H1 (cell line): ENCODE data around the gene EHD4. TPM values are rescaled to one million over a fixed set of nuclear protein-coding genes. Genes with fewer than 3 reads are reported as not detected.
A peak's percentile ranks its signal among the peaks of the same experiment; 100 is the strongest.

ENCODE experiments used
- CTCF ChIA-PET: fragments of 300-600 bp; sonication (Branson Sonifier 250); formaldehyde crosslinking; loops from one replicate; lab custom pipeline; 2021; ENCODE audit not compliant: partially characterized antibody; lab: Charles Lee
- POLR2A ChIA-PET: fragments of 300-600 bp; sonication (Branson Sonifier 250); formaldehyde crosslinking; loops from one replicate; lab custom pipeline; 2021; ENCODE audit warnings: inconsistent platforms; ENCODE audit not compliant: partially characterized antibody; lab: Charles Lee
- DNase-seq, 2 experiments: peaks; one replicate each; pipeline versions ENCODE4 v3.0.0 to v3.0.0-alpha.2; 2010 to 2022; ENCODE audit warnings: low spot score in 2 of 2, low read depth in 1 of 2, mixed read lengths in 1 of 2
- FAIRE-seq: peaks from 2 replicates; lab custom pipeline; 2011; peaks lifted over from hg19 to GRCh38; lab: Jason Lieb, UNC
- H2AFZ ChIP-seq: 2 replicates; pipeline ENCODE4 v1.8.1; 2012; ENCODE audit warnings: low read length, inconsistent platforms
- H2AK5ac ChIP-seq: 2 replicates; pipeline ENCODE4 v1.6.1; 2013; ENCODE audit warnings: low read depth, low read length
- H2BK120ac ChIP-seq: replicated peaks from 2 replicates; pipeline ENCODE3; 2013; ENCODE audit warnings: low read depth, low read length, inconsistent platforms
- H2BK12ac ChIP-seq: 2 replicates; pipeline ENCODE4 v1.6.1; 2013; ENCODE audit warnings: low read depth, low read length
- H2BK15ac ChIP-seq: 2 replicates; pipeline ENCODE4 v1.6.1; 2013; ENCODE audit warnings: low read length
- H2BK20ac ChIP-seq: 2 replicates; pipeline ENCODE4 v1.6.1; 2013; ENCODE audit warnings: low read length
- H2BK5ac ChIP-seq: 2 replicates; pipeline ENCODE4 v1.6.1; 2013; ENCODE audit warnings: low read depth, low read length
- H3K14ac ChIP-seq: 2 replicates; pipeline ENCODE4 v1.6.1; 2013; ENCODE audit warnings: inconsistent platforms; ENCODE audit not compliant: insufficient read length
- H3K18ac ChIP-seq: 2 replicates; pipeline ENCODE4 v1.6.1; 2013; ENCODE audit warnings: low read length; ENCODE audit errors: extremely low read depth
- H3K23ac ChIP-seq: 2 replicates; pipeline ENCODE4 v1.6.1; 2013; ENCODE audit warnings: inconsistent platforms; ENCODE audit not compliant: insufficient read length
- H3K23me2 ChIP-seq: 2 replicates; pipeline ENCODE4 v1.6.1; 2013; ENCODE audit warnings: low read depth, low read length
- H3K27ac ChIP-seq: 2 replicates; pipeline ENCODE4 v1.6.1; 2011; ENCODE audit warnings: low read depth, low read length, inconsistent platforms
- H3K27me3 ChIP-seq, 4 experiments: replicated peaks in 1 of 4; 1 replicate in 1 of 4; 2 replicates in 3 of 4; pipeline versions ENCODE4 v1.6.1 to v1.8.1; 2011 to 2013; ENCODE audit warnings: low read length in 3 of 4, mild to moderate bottlenecking in 3 of 4, inconsistent platforms in 2 of 4, mixed read lengths in 2 of 4, moderate library complexity in 1 of 4; ENCODE audit not compliant: control insufficient read depth in 3 of 4, insufficient read depth in 3 of 4; ENCODE audit errors: extremely low read depth in 1 of 4
- H3K36me3 ChIP-seq, 4 experiments: 2 replicates each; pipeline versions ENCODE4 v1.6.1 to v1.8.1; 2011 to 2013; ENCODE audit warnings: mild to moderate bottlenecking in 4 of 4, low read length in 3 of 4, moderate library complexity in 2 of 4, control low read depth in 1 of 4, inconsistent platforms in 1 of 4; ENCODE audit not compliant: insufficient read depth in 4 of 4, control insufficient read depth in 2 of 4
- H3K4ac ChIP-seq: replicated peaks from 2 replicates; pipeline ENCODE3; 2013; ENCODE audit warnings: low read length, low read depth, mixed read lengths, inconsistent platforms; ENCODE audit not compliant: insufficient read length
- H3K4me1 ChIP-seq, 4 experiments: replicated peaks in 1 of 4; 1 replicate in 1 of 4; 2 replicates in 3 of 4; pipeline versions ENCODE4 v1.6.1 to v1.8.1; 2011 to 2013; ENCODE audit warnings: low read length in 3 of 4, inconsistent platforms in 2 of 4, mixed read lengths in 1 of 4; ENCODE audit not compliant: insufficient read depth in 4 of 4, control insufficient read depth in 3 of 4
- H3K4me2 ChIP-seq, 2 experiments: 2 replicates each; pipeline versions ENCODE4 v1.6.1 to v1.8.1; 2011 to 2013; ENCODE audit warnings: low read depth in 2 of 2, low read length in 2 of 2, control low read depth in 1 of 2, inconsistent platforms in 1 of 2, mild to moderate bottlenecking in 1 of 2; ENCODE audit not compliant: insufficient read depth in 1 of 2
- H3K4me3 ChIP-seq, 4 experiments: fragments of 200-600, 300-600 bp in 1 of 4; sonication (generic), shearing (Covaris generic), sonication (Bioruptor Twin) in 1 of 4; 2 replicates each; pipeline versions ENCODE4 v1.5.1 to v1.8.1; 2011 to 2016; ENCODE audit warnings: low read length in 4 of 4, low read depth in 3 of 4, control low read depth in 2 of 4, inconsistent platforms in 2 of 4, mild to moderate bottlenecking in 2 of 4, mixed read lengths in 1 of 4, moderate library complexity in 1 of 4; ENCODE audit not compliant: insufficient read depth in 2 of 4; ENCODE audit errors: extremely low read depth in 1 of 4
- H3K56ac ChIP-seq: replicated peaks from 2 replicates; pipeline ENCODE3; 2013; ENCODE audit warnings: low read depth, mild to moderate bottlenecking, mixed read lengths, low read length, inconsistent platforms; ENCODE audit not compliant: insufficient read length
- H3K79me1 ChIP-seq: 2 replicates; pipeline ENCODE4 v1.6.1; 2013; ENCODE audit warnings: low read depth, low read length, control low read depth
- H3K79me2 ChIP-seq, 2 experiments: 2 replicates each; pipeline versions ENCODE4 v1.6.1 to v1.8.1; 2012 to 2013; ENCODE audit warnings: low read length in 2 of 2, mild to moderate bottlenecking in 2 of 2, inconsistent platforms in 1 of 2; ENCODE audit not compliant: insufficient read depth in 2 of 2, control insufficient read depth in 1 of 2
- H3K9ac ChIP-seq, 4 experiments: replicated peaks in 1 of 4; 1 replicate in 1 of 4; 2 replicates in 3 of 4; pipeline versions ENCODE4 v1.6.1 to v1.8.1; 2011 to 2013; ENCODE audit warnings: low read depth in 3 of 4, low read length in 3 of 4, control low read depth in 2 of 4, mild to moderate bottlenecking in 2 of 4, moderate library complexity in 2 of 4, inconsistent platforms in 1 of 4; ENCODE audit errors: extremely low read depth in 1 of 4
- H3K9me3 ChIP-seq, 2 experiments: 2 replicates each; pipeline versions ENCODE4 v1.6.1 to v1.8.1; 2012 to 2013; ENCODE audit warnings: mild to moderate bottlenecking in 2 of 2, moderate library complexity in 2 of 2, control low read depth in 1 of 2, inconsistent platforms in 1 of 2, low read depth in 1 of 2, low read length in 1 of 2, mixed read lengths in 1 of 2; ENCODE audit not compliant: insufficient read depth in 2 of 2
- H4K20me1 ChIP-seq, 2 experiments: replicated peaks in 1 of 2; 2 replicates each; pipeline versions ENCODE3 to v1.8.1; 2011 to 2013; ENCODE audit warnings: inconsistent platforms in 2 of 2, low read length in 2 of 2, mild to moderate bottlenecking in 1 of 2; ENCODE audit not compliant: insufficient read depth in 2 of 2, control insufficient read depth in 1 of 2
- H4K5ac ChIP-seq: 2 replicates; pipeline ENCODE4 v1.6.1; 2013; ENCODE audit warnings: low read length, low read depth, mixed read lengths, inconsistent platforms; ENCODE audit not compliant: insufficient read length
- H4K8ac ChIP-seq: 2 replicates; pipeline ENCODE4 v1.8.0; 2013; ENCODE audit warnings: mild to moderate bottlenecking, moderate library complexity, low read length, inconsistent platforms; ENCODE audit not compliant: insufficient read depth; ENCODE audit errors: extremely low read depth
- H4K91ac ChIP-seq: replicated peaks from 2 replicates; pipeline ENCODE3; 2013; ENCODE audit warnings: low read length, mixed read lengths, inconsistent platforms; ENCODE audit not compliant: insufficient read length
- BRCA1 ChIP-seq: IDR thresholded peaks from 2 replicates; pipeline ENCODE4 v1.6.1; 2012; ENCODE audit warnings: low read depth, low read length, improper control_type of control experiment
- CEBPB ChIP-seq: IDR thresholded peaks from 2 replicates; pipeline ENCODE4 v1.6.1; 2012; ENCODE audit warnings: low read depth, low read length
- CREB1 ChIP-seq: IDR thresholded peaks from 2 replicates; pipeline ENCODE4 v1.6.1; 2012; ENCODE audit warnings: inconsistent platforms
- EGR1 ChIP-seq: IDR thresholded peaks from 2 replicates; pipeline ENCODE4 v1.6.1; 2011; ENCODE audit warnings: low read depth, low read length, borderline replicate concordance
- EP300 ChIP-seq, 2 experiments: IDR thresholded peaks; 1 replicate in 1 of 2; 2 replicates in 1 of 2; pipeline ENCODE4 v1.6.1; 2011 to 2012; ENCODE audit warnings: low read depth in 2 of 2, low read length in 2 of 2, mild to moderate bottlenecking in 2 of 2, borderline replicate concordance in 1 of 2, inconsistent platforms in 1 of 2, moderate library complexity in 1 of 2
- HDAC2 ChIP-seq, 2 experiments: fragments of 300-600 bp in 1 of 2; sonication (generic) in 1 of 2; IDR thresholded peaks; 2 replicates each; pipeline ENCODE4 v1.6.1; 2011 to 2012; ENCODE audit warnings: low read depth in 2 of 2, low read length in 2 of 2, mild to moderate bottlenecking in 2 of 2, moderate library complexity in 2 of 2, borderline replicate concordance in 1 of 2, inconsistent platforms in 1 of 2
- HDAC6 ChIP-seq: IDR thresholded peaks from one replicate; pipeline ENCODE4 v1.7.1; 2012; ENCODE audit warnings: low read depth, mild to moderate bottlenecking, inconsistent platforms, low read length, moderate library complexity
- KDM1A ChIP-seq: fragments of 200-600, 300-600 bp; sonication (generic); IDR thresholded peaks from 2 replicates; pipeline ENCODE4 v1.7.1; 2016; ENCODE audit warnings: mild to moderate bottlenecking, low read length, borderline replicate concordance
- POLR2AphosphoS5 ChIP-seq: IDR thresholded peaks from 2 replicates; pipeline ENCODE4 v1.6.1; 2011; ENCODE audit warnings: low read depth, low read length
- SIRT6 ChIP-seq: IDR thresholded peaks from one replicate; pipeline ENCODE4 v1.7.1; 2012; ENCODE audit warnings: low read length, inconsistent platforms
- SRF ChIP-seq: IDR thresholded peaks from 2 replicates; pipeline ENCODE4 v1.6.1; 2011; ENCODE audit warnings: mild to moderate bottlenecking, low read depth, low read length, moderate library complexity
- TAF7 ChIP-seq: optimal IDR thresholded peaks from 2 replicates; pipeline ENCODE3; 2011; ENCODE audit warnings: low read depth, mild to moderate bottlenecking, inconsistent platforms, low read length, moderate library complexity, borderline replicate concordance
- TBP ChIP-seq: IDR thresholded peaks from 2 replicates; pipeline ENCODE4 v1.6.1; 2011; ENCODE audit warnings: low read depth, low read length, improper control_type of control experiment
- WGBS, 2 experiments: shearing (Covaris generic) in 1 of 2; methylation state at CpG; one replicate each; pipeline versions ENCODE4 v1.1.6 to v1.1.7; 2013 to 2015; ENCODE audit warnings: low lambda C conversion rate in 2 of 2, mixed read lengths in 2 of 2, inconsistent platforms in 1 of 2, low coverage in 1 of 2, missing lambda C conversion rate in 1 of 2; ENCODE audit not compliant: insufficient replicate concordance in 2 of 2, insufficient coverage in 1 of 2, insufficient read length in 1 of 2; ENCODE audit errors: extremely low coverage in 1 of 2, missing lambda C conversion rate in 1 of 2; 5-methylcytosine and 5-hydroxymethylcytosine counted together
- polyA plus RNA-seq, 7 experiments: library from polyadenylated mRNA; depleted of rRNA in 3 of 7; stranded (reverse) in 5 of 7; unstranded in 2 of 7; fragments of >200 nt in 5 of 7; fragments of 200-250 nt in 2 of 7; gene quantifications; 1 replicate in 5 of 7; 2 replicates in 1 of 7; 4 replicates in 1 of 7; pipeline versions ENCODE4 v1.2.1 to v1.2.3, GENCODE V29; 2011 to 2013; ENCODE audit warnings: missing spikeins in 2 of 7, mixed read lengths in 2 of 7
- total RNA-seq: library from RNA; stranded (reverse); fragmentation: NEBNext Ultra II Directional; extraction: Animal tissue kit (Norgen Biotek cat#: 25700); gene quantifications from 2 replicates; pipeline ENCODE4 v1.2.1, GENCODE V29; 2021
- TF ChIP-seq, protein P1 (sequence below): IDR thresholded peaks from 2 replicates; pipeline ENCODE4 v1.6.1; 2012; ENCODE audit warnings: inconsistent platforms

Gene EHD4
- total and polyA plus RNA-seq, 2 of the 8 experiments (the other 6 are each of a cell fraction or from before 2014, with no cell fraction given) = 17.5 to 24.5 TPM

DNA sequence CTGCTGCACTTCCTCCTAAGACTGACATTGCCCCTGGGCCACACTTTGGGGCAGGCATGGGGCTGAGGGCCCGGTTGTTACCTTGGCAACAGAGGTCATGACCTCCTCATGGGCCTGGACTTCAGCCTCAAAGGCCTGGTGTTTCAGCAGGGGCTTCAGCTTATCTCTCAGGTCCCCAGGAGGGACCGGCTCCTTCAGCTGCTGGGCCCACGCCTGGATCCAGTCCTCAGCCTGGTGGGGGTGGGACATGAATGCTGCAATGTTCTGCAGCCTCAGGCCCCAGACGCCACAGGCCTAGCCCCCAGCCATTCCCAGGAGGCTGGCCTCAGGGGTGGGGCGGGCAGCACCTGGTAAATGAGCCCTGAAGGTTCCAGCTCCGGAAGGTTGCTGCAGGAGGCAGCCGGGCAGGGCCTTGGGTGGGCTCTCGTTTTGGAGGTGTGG, 106.1 kb downstream of the EHD4 start:
- Histone ChIP-seq H3K9me3 (no peaks in the 10 kb centered on the region), H3K27me3 (no peaks in the 10 kb centered on the region; a peak in 2 of 7 replicates), H3K36me3 (no peaks in the 10 kb centered on the region), H4K8ac (peak overlapping the region; percentile 75), H3K4me1 (peaks cover 0 to 8% (median 2%) of the 10 kb centered on the region in 4 experiments; a peak in 3 of 7 replicates), H2BK12ac (no peak overlapping the region), H3K56ac (no peak overlapping the region), H2AFZ (no peak overlapping the region), H3K4ac (no peak overlapping the region), H2BK15ac (no peak overlapping the region), H3K23ac (no peak overlapping the region), H3K4me3 (no peak overlapping the region), H3K27ac (no peak overlapping the region), H4K20me1 (peaks cover 0 to 2% of the 10 kb centered on the region in 2 experiments), H3K4me2 (no peak overlapping the region), H3K79me2 (no peaks in the 10 kb centered on the region), H4K5ac (no peak overlapping the region), H3K9ac (no peak overlapping the region), H2BK120ac (no peak overlapping the region), H3K18ac (no peak overlapping the region), H2AK5ac (no peak overlapping the region), H3K14ac (no peak overlapping the region), H3K23me2 (no peaks in the 10 kb centered on the region), H2BK5ac (no peak overlapping the region; the same call in 1 of the 2 replicates), H4K91ac (no peak overlapping the region), H3K79me1 (no peaks in the 10 kb centered on the region), H2BK20ac (no peak overlapping the region)
- WGBS, 2 experiments = 88% methylated on average over 8 of the region's 8 CpGs; no CpG with 5 or more reads in 1 of the 2 experiments
- DNase-seq (no peak), FAIRE-seq (no peak)
- ChIA-PET POLR2A (interaction anchor here (2.6 kb wide), 1 partner anchor 16 kb away, joined by 11 read pairs; no protein-coding TSS in a partner anchor), CTCF (interaction anchor here (0.8 to 4.1 kb wide), 9 partner anchors 9 to 309 kb away, joined by 3 to 22 read pairs (median 4); no protein-coding TSS in a partner anchor)
- no peak for TF ChIP-seq CREB1
- TF ChIP-seq, protein P1, sequence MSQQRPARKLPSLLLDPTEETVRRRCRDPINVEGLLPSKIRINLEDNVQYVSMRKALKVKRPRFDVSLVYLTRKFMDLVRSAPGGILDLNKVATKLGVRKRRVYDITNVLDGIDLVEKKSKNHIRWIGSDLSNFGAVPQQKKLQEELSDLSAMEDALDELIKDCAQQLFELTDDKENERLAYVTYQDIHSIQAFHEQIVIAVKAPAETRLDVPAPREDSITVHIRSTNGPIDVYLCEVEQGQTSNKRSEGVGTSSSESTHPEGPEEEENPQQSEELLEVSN = no peak
- TF ChIP-seq KDM1A = no peak
- TF ChIP-seq SRF = no peak
- no peak for TF ChIP-seq TAF7
- no peak for TF ChIP-seq EGR1
- TF ChIP-seq POLR2AphosphoS5 = no peak
- no peak for TF ChIP-seq SIRT6
- no peak for TF ChIP-seq BRCA1
- no peak for TF ChIP-seq HDAC6
- no peak for TF ChIP-seq HDAC2 (IDR thresholded peaks at IDR 0.05; ENCODE audit: borderline replicate concordance in 1 of 2, low read depth in 2 of 2, low read length in 2 of 2)
- no peak for TF ChIP-seq TBP
- TF ChIP-seq CEBPB = no peak
- TF ChIP-seq EP300 (IDR thresholded peaks at IDR 0.05; ENCODE audit: borderline replicate concordance in 1 of 2, low read depth in 2 of 2, low read length in 2 of 2) = no peak
